Left ventricle myocardium inferior (tissue), 1 donor: Measurements from ENCODE around the gene ZNF397. TPM values are rescaled to one million over a fixed set of nuclear protein-coding genes. Genes with fewer than 3 reads are reported as not detected.

Experiments
- DNase-seq: peaks from one replicate; pipeline ENCODE4 v3.0.0-alpha.2; 2020
- H3K27ac ChIP-seq: fragments of 200-600 bp; replicated peaks from 2 replicates; pipeline ENCODE4 v1.8.0; 2021
- H3K27me3 ChIP-seq: fragments of 200-600 bp; 2 replicates; pipeline ENCODE4 v1.8.0; 2021; ENCODE audit warnings: low read depth
- H3K36me3 ChIP-seq: fragments of 200-600 bp; 2 replicates; pipeline ENCODE4 v1.8.0; 2021
- H3K4me1 ChIP-seq: fragments of 200-600 bp; 2 replicates; pipeline ENCODE4 v1.8.0; 2021
- H3K4me3 ChIP-seq: fragments of 200-600 bp; 2 replicates; pipeline ENCODE4 v1.8.0; 2021; ENCODE audit warnings: mild to moderate bottlenecking, moderate library complexity
- H3K9me3 ChIP-seq: fragments of 200-600 bp; replicated peaks from 2 replicates; pipeline ENCODE4 v1.8.0; 2021
- CTCF ChIP-seq: fragments of 200-600 bp; IDR thresholded peaks from 2 replicates; pipeline ENCODE4 v1.8.0; 2021; ENCODE audit warnings: antibody characterized with exemption, mild to moderate bottlenecking, borderline replicate concordance
- intact Hi-C: fragments of 100-400 bp; cut with micrococcal nuclease; formaldehyde crosslinking; loops from one replicate; pipeline ENCODE4 v1.11.0; 2022
- total RNA-seq: library from RNA; stranded (reverse); fragmentation: NEBNext Ultra II Directional; extraction: Animal tissue kit (Norgen Biotek cat#: 25700); gene quantifications from one replicate; pipeline ENCODE4 v1.2.1, GENCODE V29; 2021
- donor health status: DM: no; HTN: yes; CAD: no; lungs with severe emphysema.

The ZNF397 gene
- total RNA-seq, 1 donor from 2014 or later, result 13.4 TPM

GRCh38 chr18:35239314-35239713, 1.5 kb upstream of the ZNF397 start:
- H3K4me3 ChIP-seq, result no peak overlapping the region
- peaks cover 18% of the 10 kb centered on the region for H3K4me1 ChIP-seq
- H3K27ac ChIP-seq, result no peak overlapping the region
- intact Hi-C loops, result no loop called here
- TF ChIP-seq CTCF, result no peak
- H3K36me3 ChIP-seq, result peaks cover 21% of the 10 kb centered on the region
- H3K27me3 ChIP-seq, result no peaks in the 10 kb centered on the region
- DNase-seq, result no peak
- no peaks in the 10 kb centered on the region for H3K9me3 ChIP-seq

DNA sequence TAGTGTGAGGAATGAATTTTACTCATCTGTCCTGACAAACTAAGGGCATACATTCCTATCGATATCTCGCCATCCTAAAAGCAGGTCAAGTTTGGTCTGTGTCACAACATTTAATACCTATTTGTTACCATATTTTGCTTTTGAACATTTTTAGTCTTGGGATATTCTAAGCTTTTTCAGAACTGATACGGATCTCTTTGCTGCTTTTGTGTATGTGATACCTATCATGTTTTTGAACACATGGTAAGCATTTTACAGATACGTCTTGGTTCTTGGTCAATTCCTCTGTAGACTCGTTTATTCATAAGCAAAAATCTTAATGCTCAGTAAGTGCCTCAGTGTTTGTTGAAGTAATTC, 592 bp downstream of the ZNF397 start:
- no peak for TF ChIP-seq CTCF
- Histone ChIP-seq H3K27me3 (no peaks in the 10 kb centered on the region), H3K36me3 (peaks cover 42% of the 10 kb centered on the region), H3K4me3 (peak overlapping the region; percentile 86), H3K4me1 (peaks cover 18% of the 10 kb centered on the region), H3K27ac (peak overlapping the region; percentile 99), H3K9me3 (no peaks in the 10 kb centered on the region)
- intact Hi-C loops, result no loop called here
- DNase-seq, result no peak

GRCh38 chr18:35242426-35242825, 1.6 kb downstream of the ZNF397 start:
- Histone ChIP-seq H3K36me3 (peaks cover 52% of the 10 kb centered on the region), H3K9me3 (no peaks in the 10 kb centered on the region), H3K27me3 (no peaks in the 10 kb centered on the region), H3K4me3 (no peak overlapping the region), H3K27ac (no peak overlapping the region), H3K4me1 (peaks cover 18% of the 10 kb centered on the region)
- no peak for TF ChIP-seq CTCF
- no peak for DNase-seq
- intact Hi-C loops, result no loop called here

GRCh38 chr18:35244671-35245070, 3.8 kb downstream of the ZNF397 start:
- no peak for DNase-seq
- intact Hi-C loops, result no loop called here
- Histone ChIP-seq H3K4me1 (peaks cover 18% of the 10 kb centered on the region), H3K9me3 (no peaks in the 10 kb centered on the region), H3K36me3 (peaks cover 74% of the 10 kb centered on the region), H3K4me3 (no peak overlapping the region), H3K27me3 (no peaks in the 10 kb centered on the region), H3K27ac (no peak overlapping the region)
- TF ChIP-seq CTCF, result no peak

- intact Hi-C loops, result no loop called here
- Histone ChIP-seq H3K4me1 (peaks cover 18% of the 10 kb centered on the region), H3K4me3 (no peak overlapping the region), H3K36me3 (peaks cover 86% of the 10 kb centered on the region), H3K27ac (no peak overlapping the region), H3K27me3 (no peaks in the 10 kb centered on the region), H3K9me3 (no peaks in the 10 kb centered on the region)
- no peak for TF ChIP-seq CTCF
- DNase-seq, result no peak
Measured at GRCh38 chr18:35245719-35246317, 5.0 kb downstream of the ZNF397 start.
